H1 (cell line): ENCODE data around the gene ARHGEF4. TPM values are rescaled to one million over a fixed set of nuclear protein-coding genes. Genes with fewer than 3 reads are reported as not detected.

Experiments
- CTCF ChIA-PET: fragments of 300-600 bp; sonication (Branson Sonifier 250); formaldehyde crosslinking; loops from one replicate; lab custom pipeline; 2021; ENCODE audit not compliant: partially characterized antibody; lab: Charles Lee
- POLR2A ChIA-PET: fragments of 300-600 bp; sonication (Branson Sonifier 250); formaldehyde crosslinking; loops from one replicate; lab custom pipeline; 2021; ENCODE audit warnings: inconsistent platforms; ENCODE audit not compliant: partially characterized antibody; lab: Charles Lee
- DNase-seq, 2 experiments: peaks; one replicate each; pipeline versions ENCODE4 v3.0.0 to v3.0.0-alpha.2; 2010 to 2022; ENCODE audit warnings: low spot score in 2 of 2, low read depth in 1 of 2, mixed read lengths in 1 of 2
- FAIRE-seq: peaks from 2 replicates; lab custom pipeline; 2011; peaks lifted over from hg19 to GRCh38; lab: Jason Lieb, UNC
- H2AFZ ChIP-seq: 2 replicates; pipeline ENCODE4 v1.8.1; 2012; ENCODE audit warnings: low read length, inconsistent platforms
- H2AK5ac ChIP-seq: 2 replicates; pipeline ENCODE4 v1.6.1; 2013; ENCODE audit warnings: low read depth, low read length
- H2BK120ac ChIP-seq: replicated peaks from 2 replicates; pipeline ENCODE3; 2013; ENCODE audit warnings: low read depth, low read length, inconsistent platforms
- H2BK12ac ChIP-seq: 2 replicates; pipeline ENCODE4 v1.6.1; 2013; ENCODE audit warnings: low read depth, low read length
- H2BK15ac ChIP-seq: 2 replicates; pipeline ENCODE4 v1.6.1; 2013; ENCODE audit warnings: low read length
- H2BK20ac ChIP-seq: 2 replicates; pipeline ENCODE4 v1.6.1; 2013; ENCODE audit warnings: low read length
- H2BK5ac ChIP-seq: 2 replicates; pipeline ENCODE4 v1.6.1; 2013; ENCODE audit warnings: low read depth, low read length
- H3K14ac ChIP-seq: 2 replicates; pipeline ENCODE4 v1.6.1; 2013; ENCODE audit warnings: inconsistent platforms; ENCODE audit not compliant: insufficient read length
- H3K18ac ChIP-seq: 2 replicates; pipeline ENCODE4 v1.6.1; 2013; ENCODE audit warnings: low read length; ENCODE audit errors: extremely low read depth
- H3K23ac ChIP-seq: 2 replicates; pipeline ENCODE4 v1.6.1; 2013; ENCODE audit warnings: inconsistent platforms; ENCODE audit not compliant: insufficient read length
- H3K23me2 ChIP-seq: 2 replicates; pipeline ENCODE4 v1.6.1; 2013; ENCODE audit warnings: low read depth, low read length
- H3K27ac ChIP-seq: 2 replicates; pipeline ENCODE4 v1.6.1; 2011; ENCODE audit warnings: low read depth, low read length, inconsistent platforms
- H3K27me3 ChIP-seq, 4 experiments: replicated peaks in 1 of 4; 1 replicate in 1 of 4; 2 replicates in 3 of 4; pipeline versions ENCODE4 v1.6.1 to v1.8.1; 2011 to 2013; ENCODE audit warnings: low read length in 3 of 4, mild to moderate bottlenecking in 3 of 4, inconsistent platforms in 2 of 4, mixed read lengths in 2 of 4, moderate library complexity in 1 of 4; ENCODE audit not compliant: control insufficient read depth in 3 of 4, insufficient read depth in 3 of 4; ENCODE audit errors: extremely low read depth in 1 of 4
- H3K36me3 ChIP-seq, 4 experiments: 2 replicates each; pipeline versions ENCODE4 v1.6.1 to v1.8.1; 2011 to 2013; ENCODE audit warnings: mild to moderate bottlenecking in 4 of 4, low read length in 3 of 4, moderate library complexity in 2 of 4, control low read depth in 1 of 4, inconsistent platforms in 1 of 4; ENCODE audit not compliant: insufficient read depth in 4 of 4, control insufficient read depth in 2 of 4
- H3K4ac ChIP-seq: replicated peaks from 2 replicates; pipeline ENCODE3; 2013; ENCODE audit warnings: low read length, low read depth, mixed read lengths, inconsistent platforms; ENCODE audit not compliant: insufficient read length
- H3K4me1 ChIP-seq, 4 experiments: replicated peaks in 1 of 4; 1 replicate in 1 of 4; 2 replicates in 3 of 4; pipeline versions ENCODE4 v1.6.1 to v1.8.1; 2011 to 2013; ENCODE audit warnings: low read length in 3 of 4, inconsistent platforms in 2 of 4, mixed read lengths in 1 of 4; ENCODE audit not compliant: insufficient read depth in 4 of 4, control insufficient read depth in 3 of 4
- H3K4me2 ChIP-seq, 2 experiments: 2 replicates each; pipeline versions ENCODE4 v1.6.1 to v1.8.1; 2011 to 2013; ENCODE audit warnings: low read depth in 2 of 2, low read length in 2 of 2, control low read depth in 1 of 2, inconsistent platforms in 1 of 2, mild to moderate bottlenecking in 1 of 2; ENCODE audit not compliant: insufficient read depth in 1 of 2
- H3K4me3 ChIP-seq, 4 experiments: fragments of 200-600, 300-600 bp in 1 of 4; sonication (generic), shearing (Covaris generic), sonication (Bioruptor Twin) in 1 of 4; 2 replicates each; pipeline versions ENCODE4 v1.5.1 to v1.8.1; 2011 to 2016; ENCODE audit warnings: low read length in 4 of 4, low read depth in 3 of 4, control low read depth in 2 of 4, inconsistent platforms in 2 of 4, mild to moderate bottlenecking in 2 of 4, mixed read lengths in 1 of 4, moderate library complexity in 1 of 4; ENCODE audit not compliant: insufficient read depth in 2 of 4; ENCODE audit errors: extremely low read depth in 1 of 4
- H3K56ac ChIP-seq: replicated peaks from 2 replicates; pipeline ENCODE3; 2013; ENCODE audit warnings: low read depth, mild to moderate bottlenecking, mixed read lengths, low read length, inconsistent platforms; ENCODE audit not compliant: insufficient read length
- H3K79me1 ChIP-seq: 2 replicates; pipeline ENCODE4 v1.6.1; 2013; ENCODE audit warnings: low read depth, low read length, control low read depth
- H3K79me2 ChIP-seq, 2 experiments: 2 replicates each; pipeline versions ENCODE4 v1.6.1 to v1.8.1; 2012 to 2013; ENCODE audit warnings: low read length in 2 of 2, mild to moderate bottlenecking in 2 of 2, inconsistent platforms in 1 of 2; ENCODE audit not compliant: insufficient read depth in 2 of 2, control insufficient read depth in 1 of 2
- H3K9ac ChIP-seq, 4 experiments: replicated peaks in 1 of 4; 1 replicate in 1 of 4; 2 replicates in 3 of 4; pipeline versions ENCODE4 v1.6.1 to v1.8.1; 2011 to 2013; ENCODE audit warnings: low read depth in 3 of 4, low read length in 3 of 4, control low read depth in 2 of 4, mild to moderate bottlenecking in 2 of 4, moderate library complexity in 2 of 4, inconsistent platforms in 1 of 4; ENCODE audit errors: extremely low read depth in 1 of 4
- H3K9me3 ChIP-seq, 2 experiments: 2 replicates each; pipeline versions ENCODE4 v1.6.1 to v1.8.1; 2012 to 2013; ENCODE audit warnings: mild to moderate bottlenecking in 2 of 2, moderate library complexity in 2 of 2, control low read depth in 1 of 2, inconsistent platforms in 1 of 2, low read depth in 1 of 2, low read length in 1 of 2, mixed read lengths in 1 of 2; ENCODE audit not compliant: insufficient read depth in 2 of 2
- H4K20me1 ChIP-seq, 2 experiments: replicated peaks in 1 of 2; 2 replicates each; pipeline versions ENCODE3 to v1.8.1; 2011 to 2013; ENCODE audit warnings: inconsistent platforms in 2 of 2, low read length in 2 of 2, mild to moderate bottlenecking in 1 of 2; ENCODE audit not compliant: insufficient read depth in 2 of 2, control insufficient read depth in 1 of 2
- H4K5ac ChIP-seq: 2 replicates; pipeline ENCODE4 v1.6.1; 2013; ENCODE audit warnings: low read length, low read depth, mixed read lengths, inconsistent platforms; ENCODE audit not compliant: insufficient read length
- H4K8ac ChIP-seq: 2 replicates; pipeline ENCODE4 v1.8.0; 2013; ENCODE audit warnings: mild to moderate bottlenecking, moderate library complexity, low read length, inconsistent platforms; ENCODE audit not compliant: insufficient read depth; ENCODE audit errors: extremely low read depth
- H4K91ac ChIP-seq: replicated peaks from 2 replicates; pipeline ENCODE3; 2013; ENCODE audit warnings: low read length, mixed read lengths, inconsistent platforms; ENCODE audit not compliant: insufficient read length
- E2F6 ChIP-seq: IDR thresholded peaks from 2 replicates; pipeline ENCODE4 v1.6.1; 2012; ENCODE audit warnings: inconsistent platforms
- EZH2 ChIP-seq: fragments of 200-600 bp; sonication (generic); IDR thresholded peaks from 2 replicates; pipeline ENCODE4 v1.7.1; 2012; ENCODE audit warnings: low read depth, mild to moderate bottlenecking, moderate library complexity, low read length, inconsistent platforms; ENCODE audit not compliant: severe bottlenecking
- PHF8 ChIP-seq: fragments of 200-600 bp; sonication (generic); conservative IDR thresholded peaks from 2 replicates; pipeline ENCODE4 v1.7.1; 2012; ENCODE audit warnings: low read depth, mild to moderate bottlenecking, inconsistent platforms, low read length, moderate library complexity
- POU5F1 ChIP-seq: IDR thresholded peaks from 2 replicates; pipeline ENCODE4 v1.6.1; 2011; ENCODE audit warnings: low read depth, mild to moderate bottlenecking, low read length, moderate library complexity
- RAD21 ChIP-seq, 2 experiments: IDR thresholded peaks in 1 of 2; conservative IDR thresholded peaks in 1 of 2; 2 replicates each; pipeline ENCODE4 v1.6.1; 2011; ENCODE audit warnings: low read depth in 2 of 2, low read length in 2 of 2, improper control_type of control experiment in 1 of 2, inconsistent platforms in 1 of 2, mild to moderate bottlenecking in 1 of 2, moderate library complexity in 1 of 2
- SAP30 ChIP-seq: fragments of 300-600 bp; sonication (generic); IDR thresholded peaks from 2 replicates; pipeline ENCODE4 v1.7.1; 2012; ENCODE audit warnings: low read length, moderate library complexity, mild to moderate bottlenecking, inconsistent platforms; ENCODE audit not compliant: insufficient read depth, insufficient replicate concordance
- SIN3A ChIP-seq, 2 experiments: IDR thresholded peaks in 1 of 2; conservative IDR thresholded peaks in 1 of 2; 2 replicates each; pipeline ENCODE4 v1.6.1; 2011 to 2012; ENCODE audit warnings: low read length in 2 of 2, improper control_type of control experiment in 1 of 2, low read depth in 1 of 2, mild to moderate bottlenecking in 1 of 2
- SP4 ChIP-seq: IDR thresholded peaks from 2 replicates; pipeline ENCODE4 v1.6.1; 2012; ENCODE audit warnings: low read length, inconsistent platforms
- TCF12 ChIP-seq: IDR thresholded peaks from 2 replicates; pipeline ENCODE4 v1.6.1; 2011; ENCODE audit warnings: low read depth, mild to moderate bottlenecking, low read length
- WGBS, 2 experiments: shearing (Covaris generic) in 1 of 2; methylation state at CpG; one replicate each; pipeline versions ENCODE4 v1.1.6 to v1.1.7; 2013 to 2015; ENCODE audit warnings: low lambda C conversion rate in 2 of 2, mixed read lengths in 2 of 2, inconsistent platforms in 1 of 2, low coverage in 1 of 2, missing lambda C conversion rate in 1 of 2; ENCODE audit not compliant: insufficient replicate concordance in 2 of 2, insufficient coverage in 1 of 2, insufficient read length in 1 of 2; ENCODE audit errors: extremely low coverage in 1 of 2, missing lambda C conversion rate in 1 of 2; 5-methylcytosine and 5-hydroxymethylcytosine counted together
- polyA plus RNA-seq, 7 experiments: library from polyadenylated mRNA; depleted of rRNA in 3 of 7; stranded (reverse) in 5 of 7; unstranded in 2 of 7; fragments of >200 nt in 5 of 7; fragments of 200-250 nt in 2 of 7; gene quantifications; 1 replicate in 5 of 7; 2 replicates in 1 of 7; 4 replicates in 1 of 7; pipeline versions ENCODE4 v1.2.1 to v1.2.3, GENCODE V29; 2011 to 2013; ENCODE audit warnings: missing spikeins in 2 of 7, mixed read lengths in 2 of 7
- total RNA-seq: library from RNA; stranded (reverse); fragmentation: NEBNext Ultra II Directional; extraction: Animal tissue kit (Norgen Biotek cat#: 25700); gene quantifications from 2 replicates; pipeline ENCODE4 v1.2.1, GENCODE V29; 2021

The ARHGEF4 gene
- total and polyA plus RNA-seq, 2 of the 8 experiments (the other 6 are each of a cell fraction or from before 2014, with no cell fraction given), result 10.6 to 14.6 TPM

- Histone ChIP-seq H3K4me1 (peaks cover 0 to 7% (median 4%) of the 10 kb centered on the region in 4 experiments; a peak in 6 of 7 replicates), H4K5ac (no peak overlapping the region), H3K14ac (no peak overlapping the region), H3K27ac (no peak overlapping the region), H2BK5ac (no peak overlapping the region), H2BK120ac (no peak overlapping the region), H3K27me3 (peaks cover 6 to 33% (median 26%) of the 10 kb centered on the region in 4 experiments; a peak in 6 of 7 replicates), H3K9ac (no peak overlapping the region), H3K79me1 (no peaks in the 10 kb centered on the region), H4K91ac (no peak overlapping the region), H3K23me2 (peaks cover 10% of the 10 kb centered on the region; the same call in 1 of the 2 replicates), H3K18ac (no peak overlapping the region), H3K79me2 (no peaks in the 10 kb centered on the region), H4K20me1 (peaks cover 0 to 2% of the 10 kb centered on the region in 2 experiments)
- CTCF ChIA-PET, result interaction anchor here (1.0 to 1.2 kb wide), 3 partner anchors 10 to 235 kb away, joined by 3 to 5 read pairs (median 3); no protein-coding TSS in a partner anchor
- no peak for FAIRE-seq
- no peak for TF ChIP-seq EZH2
- TF ChIP-seq RAD21 (IDR thresholded peaks at IDR 0.05 in 1 of 2, conservative IDR thresholded peaks at IDR 0.05 in 1 of 2; ENCODE audit: low read depth in 2 of 2, low read length in 2 of 2), result no peak
- no peak for TF ChIP-seq SIN3A (conservative IDR thresholded peaks at IDR 0.05 in 1 of 2, IDR thresholded peaks at IDR 0.05 in 1 of 2; ENCODE audit: low read depth in 1 of 2, low read length in 2 of 2)
- no peak for TF ChIP-seq E2F6
- no peak for TF ChIP-seq SAP30
- TF ChIP-seq SP4, result no peak
- TF ChIP-seq POU5F1, result no peak
- no peak for TF ChIP-seq PHF8
- no peak for TF ChIP-seq TCF12
- TF ChIP-seq, all 59 proteins: peak for 0
- Histone ChIP-seq H4K8ac (no peak overlapping the region; the same call in 1 of the 2 replicates), H3K4me2 (no peak overlapping the region), H3K4ac (no peak overlapping the region), H3K9me3 (no peaks in the 10 kb centered on the region; a peak in 1 of 4 replicates), H3K4me3 (no peak overlapping the region), H2BK20ac (no peak overlapping the region), H3K56ac (no peak overlapping the region), H2BK15ac (no peak overlapping the region), H3K36me3 (no peaks in the 10 kb centered on the region), H2AFZ (no peak overlapping the region), H3K23ac (no peak overlapping the region), H2BK12ac (no peak overlapping the region), H2AK5ac (no peak overlapping the region)
- no peak for DNase-seq
- 83% methylated on average over 3 of the region's 4 CpGs; no CpG with 5 or more reads in 1 of the 2 experiments for WGBS, 2 experiments
- POLR2A ChIA-PET, result interaction anchor here (0.9 to 2.2 kb wide), 4 partner anchors 8 to 60 kb away, joined by 3 to 6 read pairs (median 4); no protein-coding TSS in a partner anchor
Observed at GRCh38 chr2:131032393-131032836, 195.7 kb downstream of the ARHGEF4 start.
